ENCODE data around the gene ZNF689. TPM values are rescaled to one million over a fixed set of nuclear protein-coding genes. Genes with fewer than 3 reads are reported as not detected.

ZNF689 gene
- total RNA-seq, 1 experiment from 2014 or later: 21.1 TPM

DNA sequence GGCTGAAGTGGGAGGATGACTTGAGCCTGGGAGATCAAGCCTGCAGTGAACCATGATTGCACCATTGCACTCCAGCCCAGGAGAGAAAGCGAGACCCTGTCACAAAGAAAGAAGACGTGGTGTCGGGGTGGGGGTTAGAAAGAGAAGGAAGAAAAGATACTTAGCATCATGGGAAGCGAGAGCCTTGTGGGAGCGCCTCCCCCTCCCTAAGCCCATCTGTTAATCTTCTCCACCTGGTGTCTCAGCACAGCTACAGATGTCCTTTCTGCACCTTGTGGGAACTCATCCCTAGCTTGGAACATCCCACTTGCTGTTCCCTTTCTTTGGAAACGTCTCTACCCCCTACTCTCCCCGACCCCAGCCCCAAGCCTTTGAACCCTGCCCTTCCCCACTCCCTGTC lies 44.7 kb downstream of the ZNF689 start:
- Histone ChIP-seq H2AFZ (ENCODE audit: low read length) (no peak overlapping the region), H3K56ac (ENCODE audit: insufficient read length, low read depth, low read length) (no peak overlapping the region), H3K23ac (ENCODE audit: insufficient read length, low read depth, low read length) (no peak overlapping the region), H2BK5ac (ENCODE audit: insufficient read length, low read length) (no peak overlapping the region), H3K14ac (ENCODE audit: insufficient read depth, low read length) (no peak overlapping the region), H3K9me3 (ENCODE audit: control insufficient read depth, low read depth, low read length) (no peaks in the 10 kb centered on the region), H4K5ac (ENCODE audit: insufficient read length, low read depth, low read length) (no peak overlapping the region), H2BK20ac (ENCODE audit: low read depth, low read length, poor library complexity, severe bottlenecking) (no peak overlapping the region), H3K27ac (ENCODE audit: insufficient read length, low read depth, low read length) (no peak overlapping the region), H2BK120ac (ENCODE audit: low read depth, low read length, poor library complexity, severe bottlenecking) (no peak overlapping the region), H3K79me1 (ENCODE audit: insufficient read depth, low read depth, low read length, poor library complexity, severe bottlenecking) (no peaks in the 10 kb centered on the region), H3K4me2 (ENCODE audit: insufficient read depth, insufficient read length, low read length) (no peak overlapping the region), H2BK15ac (ENCODE audit: low read depth, low read length) (no peak overlapping the region), H4K20me1 (ENCODE audit: control insufficient read depth, insufficient read depth, insufficient read length) (no peaks in the 10 kb centered on the region), H3K4ac (ENCODE audit: low read depth, low read length) (no peak overlapping the region), H3K23me2 (ENCODE audit: insufficient read length, low read depth, low read length, poor library complexity, severe bottlenecking) (peaks cover 4% of the 10 kb centered on the region), H4K91ac (ENCODE audit: insufficient read length, low read depth, low read length) (no peak overlapping the region), H2BK12ac (ENCODE audit: insufficient read length, low read depth, low read length) (no peak overlapping the region), H3K79me2 (ENCODE audit: insufficient read depth, low read length) (no peaks in the 10 kb centered on the region), H3T11ph (ENCODE audit: low read length) (no peak overlapping the region), H3K18ac (ENCODE audit: insufficient read length, low read depth, low read length) (no peak overlapping the region), H3K4me1 (ENCODE audit: insufficient read depth, low read length) (no peaks in the 10 kb centered on the region; the same call in 1 of the 2 replicates), H3K27me3 (ENCODE audit: insufficient read depth, low read length) (no peaks in the 10 kb centered on the region), H2AK5ac (ENCODE audit: insufficient read length, low read length) (no peak overlapping the region), H3K9ac (ENCODE audit: extremely low read depth, insufficient read length, low read length) (no peak overlapping the region), H4K8ac (replicated peaks; ENCODE audit: insufficient read length, low read depth, low read length) (no peak overlapping the region)
- no peak for DNase-seq
- H3K27me3 Mint-ChIP-seq (ENCODE audit: low read depth): peaks cover 9% of the 10 kb centered on the region
- TF ChIP-seq, protein P1, sequence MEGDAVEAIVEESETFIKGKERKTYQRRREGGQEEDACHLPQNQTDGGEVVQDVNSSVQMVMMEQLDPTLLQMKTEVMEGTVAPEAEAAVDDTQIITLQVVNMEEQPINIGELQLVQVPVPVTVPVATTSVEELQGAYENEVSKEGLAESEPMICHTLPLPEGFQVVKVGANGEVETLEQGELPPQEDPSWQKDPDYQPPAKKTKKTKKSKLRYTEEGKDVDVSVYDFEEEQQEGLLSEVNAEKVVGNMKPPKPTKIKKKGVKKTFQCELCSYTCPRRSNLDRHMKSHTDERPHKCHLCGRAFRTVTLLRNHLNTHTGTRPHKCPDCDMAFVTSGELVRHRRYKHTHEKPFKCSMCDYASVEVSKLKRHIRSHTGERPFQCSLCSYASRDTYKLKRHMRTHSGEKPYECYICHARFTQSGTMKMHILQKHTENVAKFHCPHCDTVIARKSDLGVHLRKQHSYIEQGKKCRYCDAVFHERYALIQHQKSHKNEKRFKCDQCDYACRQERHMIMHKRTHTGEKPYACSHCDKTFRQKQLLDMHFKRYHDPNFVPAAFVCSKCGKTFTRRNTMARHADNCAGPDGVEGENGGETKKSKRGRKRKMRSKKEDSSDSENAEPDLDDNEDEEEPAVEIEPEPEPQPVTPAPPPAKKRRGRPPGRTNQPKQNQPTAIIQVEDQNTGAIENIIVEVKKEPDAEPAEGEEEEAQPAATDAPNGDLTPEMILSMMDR (conservative IDR thresholded peaks at IDR 0.05): no peak
- no peaks in the 10 kb centered on the region for H3K9me3 Mint-ChIP-seq
- no peak overlapping the region for H3K4me3 Mint-ChIP-seq
- H3K36me3 Mint-ChIP-seq (ENCODE audit: insufficient read depth in 1 of 3, low read depth in 3 of 3): no peaks in the 10 kb centered on the region
- peaks cover 5 to 19% of the 10 kb centered on the region in 2 experiments for H3K4me1 Mint-ChIP-seq
- no CpG with 5 or more reads among the region's 7 CpGs for WGBS (ENCODE audit: extremely low coverage, insufficient read length, low lambda C conversion rate)
- no peak overlapping the region for H3K27ac Mint-ChIP-seq

Data from H9 (cell line).